Frontal cortex (tissue), 4 donors: ENCODE results near the gene AATK. TPM values are rescaled to one million over a fixed set of nuclear protein-coding genes. Genes with fewer than 3 reads are reported as not detected.

Experiments used
- DNase-seq, 2 donors: peaks; one replicate each; pipeline ENCODE4 v3.0.0; 2012; ENCODE audit warnings: low spot score in 2 of 2
- FAIRE-seq: peaks from 2 replicates; lab custom pipeline; 2012; peaks lifted over from hg19 to GRCh38; lab: Jason Lieb, UNC
- total RNA-seq: library from RNA; depleted of rRNA; stranded (reverse); fragments of >200 nt; gene quantifications from one replicate; pipeline ENCODE4 v1.2.3, GENCODE V29; 2014
- donor health status: control.
- donor health status: control.
- donor health status: control.

The AATK gene
- total RNA-seq, 1 donor from 2014 or later = 8.2 TPM

- FAIRE-seq = no peak
Measured at GRCh38 chr17:81120695-81121621, 45.1 kb downstream of the AATK start.

DNA sequence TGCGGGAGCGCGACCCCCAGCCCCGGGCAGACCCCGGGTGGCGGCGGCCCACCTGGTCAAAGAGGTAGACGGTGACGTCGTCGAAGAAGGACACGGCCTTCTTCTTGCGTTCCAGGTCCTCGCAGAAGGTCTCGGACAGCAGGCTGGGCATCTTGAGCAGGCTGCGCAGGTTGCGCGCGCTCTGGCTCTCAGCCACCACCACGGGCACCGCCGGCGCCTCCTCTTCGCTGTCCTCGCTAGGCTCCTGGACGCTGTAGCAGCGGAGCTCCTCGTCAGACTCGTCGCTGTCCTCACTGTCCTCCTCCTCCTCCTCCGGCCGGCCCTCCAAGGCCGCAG lies 45.9 kb downstream of the AATK start:
- DNase-seq (no peak), FAIRE-seq (no peak)

More at GRCh38 chr17:81120695-81121621, 45.1 kb downstream of the AATK start:
- DNase-seq = no peak

DNA sequence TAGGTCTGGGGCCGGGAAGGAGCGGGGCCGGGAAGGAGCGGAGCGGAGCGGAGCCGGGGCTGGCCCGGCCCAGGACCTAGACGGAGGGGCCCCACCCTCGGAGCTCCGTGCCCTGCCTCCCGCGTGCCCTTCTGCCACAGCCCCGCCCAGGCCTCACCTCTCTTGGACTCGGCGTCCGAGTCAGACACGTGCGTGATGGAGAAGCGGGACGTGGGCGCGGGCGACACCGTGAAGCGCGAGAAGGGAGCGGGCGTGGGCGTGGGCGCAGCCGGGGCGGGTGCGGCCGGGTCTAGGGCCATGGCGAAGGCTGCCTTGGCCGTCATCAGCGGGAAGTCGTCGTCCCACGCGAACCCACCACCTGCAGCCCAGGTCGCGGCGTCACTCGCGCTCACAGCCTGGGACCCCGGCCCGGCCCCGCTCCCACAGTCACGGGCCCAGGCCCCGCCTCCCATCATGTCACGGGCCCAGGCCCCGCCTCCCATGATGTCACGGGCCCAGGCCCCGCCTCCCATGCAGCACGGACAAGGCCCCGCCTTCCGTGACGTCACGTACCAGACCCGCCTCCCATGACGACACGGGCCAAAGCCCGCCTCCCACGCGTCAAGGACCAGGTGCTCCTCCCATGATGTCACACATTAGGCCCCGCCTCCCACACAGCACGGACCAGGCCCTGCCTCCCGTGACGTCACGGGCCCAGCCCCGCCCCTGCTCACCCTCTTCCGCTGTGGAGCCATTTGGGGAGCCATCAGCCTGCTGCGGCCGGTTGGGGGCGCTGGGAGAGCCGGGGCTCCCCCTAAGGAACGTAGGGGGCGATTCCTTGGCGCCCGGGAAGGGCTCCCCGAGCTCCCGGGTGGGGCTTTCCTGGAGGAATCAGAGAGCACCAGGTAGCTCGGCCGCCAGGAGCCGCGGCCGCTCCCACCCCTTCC lies 46.5 kb downstream of the AATK start:
- FAIRE-seq = peak; percentile 84

DNA sequence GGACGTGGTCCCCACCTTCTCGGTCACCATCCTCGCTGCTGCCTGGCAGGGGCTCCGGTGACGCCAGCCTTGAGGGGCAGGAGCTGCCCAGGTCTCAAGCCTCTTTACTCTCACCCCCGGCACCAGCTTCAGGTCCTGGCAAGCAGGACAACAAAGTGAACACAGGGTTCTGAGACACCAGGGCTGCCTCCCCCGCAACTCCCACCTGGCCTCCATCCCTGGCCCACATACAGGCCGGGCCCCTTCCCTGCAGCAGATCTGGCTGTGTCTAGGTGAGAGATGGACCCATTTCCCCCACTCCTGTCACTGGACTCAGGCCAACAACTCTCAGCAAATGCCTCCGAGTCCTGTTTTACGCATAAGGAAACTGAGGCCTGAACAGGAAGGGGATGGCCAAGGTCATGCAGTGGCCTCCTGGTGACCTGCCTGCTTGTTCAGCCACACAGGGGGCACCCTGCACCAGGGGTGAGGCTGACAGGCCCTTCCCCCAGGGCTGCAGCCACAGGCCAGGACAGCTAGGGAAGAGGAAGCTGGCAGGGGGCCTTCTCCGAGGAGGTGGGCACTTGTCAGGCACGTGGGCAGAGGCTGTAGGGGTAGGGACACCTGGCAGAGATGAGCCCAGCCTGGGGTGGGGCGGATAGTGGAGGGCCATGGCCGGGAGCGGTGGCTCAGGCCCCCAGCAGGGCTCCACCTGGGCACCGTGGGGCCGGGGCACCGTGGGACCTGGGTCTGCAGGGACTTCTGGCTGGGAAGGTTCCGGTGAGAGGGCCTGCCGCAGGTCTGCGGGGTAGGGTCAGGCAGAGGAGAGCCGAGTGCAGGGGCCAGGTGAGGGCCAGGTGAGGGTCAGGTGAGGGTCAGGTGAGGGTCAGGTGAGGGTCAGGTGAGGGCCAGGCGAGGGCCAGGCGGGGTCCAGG lies 47.5 kb downstream of the AATK start:
- no peak for FAIRE-seq
- DNase-seq = no peak

More for the DNA sequence above, 46.5 kb downstream of the AATK start:
- DNase-seq = peak; percentile 96 to 99

GRCh38 chr17:81117672-81118198 lies 48.3 kb downstream of the AATK start:
- DNase-seq (no peak), FAIRE-seq (no peak)

- FAIRE-seq (no peak), DNase-seq (no peak)
Measured at GRCh38 chr17:81116704-81117103, 49.3 kb downstream of the AATK start.

DNA sequence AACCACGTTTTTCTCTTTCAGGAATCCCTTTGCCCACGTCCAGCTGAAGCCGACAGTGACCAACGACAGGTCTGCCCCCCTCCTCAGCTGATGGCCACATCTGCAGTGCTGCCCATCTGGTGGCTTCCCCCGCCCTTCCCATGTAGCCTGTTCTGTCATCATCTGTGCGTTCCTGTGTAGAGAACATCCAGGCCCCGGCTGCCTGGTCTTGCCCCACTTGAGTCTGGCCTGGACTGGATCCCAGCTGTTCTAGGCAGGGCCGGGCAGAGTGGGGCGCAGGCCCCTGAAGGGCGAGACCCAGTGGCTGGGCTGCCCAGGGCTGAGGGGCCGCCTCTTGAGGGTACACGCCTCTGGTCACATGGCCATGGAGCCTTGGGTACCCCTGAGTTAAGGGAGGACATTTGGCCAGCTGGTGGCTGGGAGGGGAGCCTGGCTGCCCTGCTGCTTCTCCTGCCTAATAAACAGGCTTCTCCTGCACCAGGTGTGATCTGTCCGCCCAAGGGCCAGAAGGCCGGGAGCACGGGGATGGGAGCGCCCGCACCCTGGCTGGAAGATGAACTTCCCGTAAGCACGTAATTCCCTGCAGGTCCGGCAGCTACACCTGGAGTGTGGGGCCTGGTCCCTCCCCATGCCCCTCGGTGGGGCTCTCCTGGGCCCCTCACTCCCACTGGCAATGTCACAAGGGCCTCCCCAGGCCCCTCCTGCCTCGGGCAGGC lies 50.1 kb downstream of the AATK start:
- DNase-seq = no peak
- no peak for FAIRE-seq

GRCh38 chr17:81115219-81115618 lies 50.8 kb downstream of the AATK start:
- DNase-seq (no peak), FAIRE-seq (no peak)

GRCh38 chr17:81114351-81115093 lies 51.5 kb downstream of the AATK start:
- no peak for DNase-seq

DNA sequence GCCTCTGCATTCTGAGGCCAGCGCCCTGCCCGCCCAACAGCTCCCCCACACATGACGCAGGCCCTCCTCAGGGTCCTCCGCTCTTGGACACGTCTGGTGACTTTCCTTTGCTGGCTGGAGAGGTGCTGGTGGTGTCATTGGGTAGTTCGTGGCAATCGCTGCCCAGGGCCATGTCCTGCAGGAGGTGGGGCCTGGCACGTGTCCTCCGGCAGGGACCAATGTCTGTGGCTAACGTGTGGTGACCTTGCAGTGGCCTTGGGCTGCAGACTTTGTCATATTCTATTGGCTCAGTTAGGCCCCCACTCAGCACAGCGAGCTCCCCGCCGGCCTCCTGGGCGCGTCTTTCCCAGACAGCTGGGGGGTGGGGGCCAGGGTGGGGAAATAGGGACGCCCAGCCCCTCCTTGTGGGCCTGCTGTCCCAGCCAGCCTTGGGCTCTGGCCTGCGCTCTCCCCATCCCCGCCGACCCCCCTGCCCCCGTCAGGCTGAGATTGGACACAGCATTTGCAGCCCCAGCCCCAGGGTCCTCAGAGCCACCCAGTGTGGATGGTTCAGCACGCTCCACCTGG lies 52.8 kb downstream of the AATK start:
- DNase-seq (no peak), FAIRE-seq (no peak)

More at GRCh38 chr17:81114351-81115093, 51.5 kb downstream of the AATK start:
- FAIRE-seq = no peak

DNA sequence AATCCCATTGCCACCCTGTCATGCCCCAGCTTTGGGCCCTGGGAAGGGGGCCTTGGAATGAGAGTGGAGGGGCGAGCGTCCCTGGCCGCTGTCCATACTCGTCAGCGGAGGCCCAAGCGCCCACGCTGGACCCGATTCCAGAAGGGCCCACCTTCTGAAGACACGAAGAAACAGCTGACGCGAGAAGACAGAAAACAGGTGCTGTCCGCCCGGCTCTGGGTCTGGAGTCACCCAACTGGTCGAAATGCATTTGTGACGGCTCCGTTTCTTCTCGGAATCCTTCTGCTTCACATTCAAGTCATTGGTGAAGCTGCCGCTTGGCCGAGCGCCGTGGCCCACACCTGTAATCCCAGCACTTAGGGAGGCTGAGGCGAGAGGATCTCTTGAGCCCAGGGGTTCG lies 53.6 kb downstream of the AATK start:
- DNase-seq = no peak
- no peak for FAIRE-seq

DNA sequence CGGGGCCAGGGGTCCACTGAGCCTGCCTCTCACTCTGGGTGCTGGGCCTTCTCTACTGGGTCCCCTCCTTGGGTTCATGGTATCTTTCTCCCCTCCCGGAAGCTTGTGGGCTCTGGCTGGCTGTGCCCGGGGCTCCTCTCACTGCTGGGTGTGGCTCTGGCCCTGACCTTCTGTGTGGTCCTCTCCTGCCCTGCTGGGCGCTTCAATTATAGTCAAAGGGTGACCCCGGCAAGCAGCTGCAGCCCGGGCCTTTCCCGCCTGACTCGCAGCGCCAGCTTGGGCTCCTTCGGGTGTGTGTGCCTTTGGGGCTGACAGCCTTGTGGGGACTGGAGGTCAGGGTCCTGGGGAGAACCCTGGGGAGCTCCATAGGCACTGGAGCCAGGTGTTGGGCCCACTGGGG lies 55.0 kb downstream of the AATK start:
- FAIRE-seq (no peak), DNase-seq (no peak)

GRCh38 chr17:81110488-81111040 lies 55.5 kb downstream of the AATK start:
- FAIRE-seq (no peak), DNase-seq (no peak)

- DNase-seq (no peak), FAIRE-seq (no peak)
Measured at GRCh38 chr17:81109957-81110356, 56.1 kb downstream of the AATK start.

GRCh38 chr17:81108220-81108619 lies 57.8 kb downstream of the AATK start:
- no peak for FAIRE-seq
- DNase-seq = no peak

GRCh38 chr17:81106716-81107115 lies 59.3 kb downstream of the AATK start:
- FAIRE-seq (no peak), DNase-seq (no peak)

- DNase-seq (no peak), FAIRE-seq (no peak)
Measured at GRCh38 chr17:81103379-81103778, 62.6 kb downstream of the AATK start.

DNA sequence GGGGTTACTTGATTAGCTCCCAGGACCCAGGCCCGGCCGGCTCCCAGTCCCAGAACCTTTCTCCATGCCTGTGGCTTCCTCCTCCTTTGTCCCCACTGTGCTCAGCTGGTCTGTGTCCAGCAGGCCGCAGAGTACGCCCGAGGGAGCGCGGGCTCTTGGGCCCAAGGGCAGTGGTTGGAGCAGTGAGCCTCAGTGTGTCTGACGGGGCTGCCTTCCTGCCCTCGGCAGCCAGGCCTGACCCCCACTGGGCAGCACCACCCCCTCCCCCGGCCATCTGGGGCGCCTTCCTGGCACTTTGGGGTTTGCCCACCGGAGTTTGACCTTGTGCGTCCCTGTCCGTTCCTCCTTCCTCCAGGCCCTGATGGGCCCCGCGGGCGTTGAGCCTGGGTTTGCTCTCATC lies 63.2 kb downstream of the AATK start:
- FAIRE-seq = no peak
- DNase-seq = no peak
